Measurements from ENCODE around the gene PIK3IP1. TPM values are rescaled to one million over a fixed set of nuclear protein-coding genes. Genes with fewer than 3 reads are reported as not detected.

Gene PIK3IP1
- total and polyA plus RNA-seq, 10 of the 15 experiments (the other 5 are each of a cell fraction or from before 2014, with no cell fraction given): 0.77 to 6.5 (median 3.0) TPM

GRCh38 chr22:31287818-31288495 lies 4.3 kb downstream of the PIK3IP1 start:
- Histone ChIP-seq H3K4me2 (ENCODE audit: control insufficient read depth, insufficient read depth) (no peak overlapping the region), H3K9me3 (replicated peaks; ENCODE audit: control insufficient read depth, insufficient read depth, low read length) (no peaks in the 10 kb centered on the region), H4K20me1 (ENCODE audit: control insufficient read depth, insufficient read depth) (no peaks in the 10 kb centered on the region), H3K27me3 (replicated peaks in 1 of 2; ENCODE audit: control insufficient read depth in 2 of 2, insufficient read depth in 2 of 2, low read length in 1 of 2) (no peaks in the 10 kb centered on the region), H3K27ac (ENCODE audit: control insufficient read depth, insufficient read depth) (no peak overlapping the region), H3K36me3 (ENCODE audit: control insufficient read depth in 2 of 2, insufficient read depth in 2 of 2, low read length in 1 of 2) (no peaks in the 10 kb centered on the region), H3K79me2 (ENCODE audit: control insufficient read depth, insufficient read depth, low read length) (no peaks in the 10 kb centered on the region), H3K9ac (ENCODE audit: control insufficient read depth, insufficient read depth, low read length) (no peak overlapping the region), H3K4me3 (no peak overlapping the region), H2AFZ (ENCODE audit: control insufficient read depth, low read depth, low read length) (no peak overlapping the region), H3K4me1 (ENCODE audit: control insufficient read depth, insufficient read depth, low read length) (peaks cover 28% of the 10 kb centered on the region)
- no TSS peak for BruUV-seq (replicated peaks)
- POLR2A ChIA-PET: no interaction called here
- no peak for ATAC-seq
- WGBS (ENCODE audit: insufficient coverage, insufficient replicate concordance, low lambda C conversion rate, missing lambda C conversion rate): 28% methylated on average over 5 of the region's 6 CpGs
- TF ChIP-seq NBN (IDR thresholded peaks at IDR 0.05) (no peak), SPI1 (IDR thresholded peaks at IDR 0.05; ENCODE audit: borderline replicate concordance, insufficient read depth, low read depth, low read length) (0 out of 2 replicates have a peak, but pooled peaks have one; percentile 7), USF1 (IDR thresholded peaks at IDR 0.05; ENCODE audit: borderline replicate concordance, extremely low read length, insufficient read depth, low read depth, low read length) (no peak), EZH2 (IDR thresholded peaks at IDR 0.05; ENCODE audit: borderline replicate concordance, control insufficient read depth, low read depth, low read length) (no peak)
- intact Hi-C loops (cut with micrococcal nuclease; ENCODE audit: unreplicated experiment): no loop called here
- no peak for FAIRE-seq
- SMC1A ChIA-PET (ENCODE audit: uncharacterized antibody, unreplicated experiment): interaction anchor here (1.2 kb wide), 1 partner anchor 12 kb away, joined by 4 read pairs; no protein-coding TSS in a partner anchor
- in situ Hi-C loops (cut with MboI): no loop called here
- RAD21 ChIA-PET (ENCODE audit: unreplicated experiment): no interaction called here
- no peak for DNase-seq (ENCODE audit: low read depth, low spot score)
- CTCF ChIA-PET: interaction anchor here (3.0 kb wide), 1 partner anchor 25 kb away, joined by 19 read pairs; no protein-coding TSS in a partner anchor

Measured in GM12878 (cell line).